CD14-positive monocyte (primary cell): ENCODE measurements around the gene TLK2. TPM values are rescaled to one million over a fixed set of nuclear protein-coding genes. Genes with fewer than 3 reads are reported as not detected.

ENCODE experiments used
- DNase-seq, 3 donors: peaks; one replicate each; pipeline ENCODE4 v3.0.0-alpha.2; 2011 to 2022
- H2AFZ ChIP-seq: 2 replicates; pipeline ENCODE4 v1.6.0; 2012; ENCODE audit warnings: mild to moderate bottlenecking, low read depth, low read length, inconsistent platforms; ENCODE audit not compliant: insufficient read depth, poor library complexity, severe bottlenecking
- H3K27ac ChIP-seq, 2 donors: 1 replicate in 1 of 2; 2 replicates in 1 of 2; pipeline ENCODE4 v1.5.1; 2012 to 2013; ENCODE audit warnings: low read length in 2 of 2, control low read depth in 1 of 2, inconsistent platforms in 1 of 2, low read depth in 1 of 2, mild to moderate bottlenecking in 1 of 2
- H3K27me3 ChIP-seq, 2 donors: one replicate each; pipeline versions ENCODE4 v1.6.0 to v1.6.1; 2011 to 2013; ENCODE audit warnings: low read length in 2 of 2; ENCODE audit not compliant: control insufficient read depth in 2 of 2, insufficient read depth in 2 of 2
- H3K36me3 ChIP-seq, 2 donors: replicated peaks in 1 of 2; 1 replicate in 1 of 2; 2 replicates in 1 of 2; pipeline versions ENCODE4 v1.5.1 to v1.6.1; 2012 to 2013; ENCODE audit warnings: low read length in 2 of 2, control low read depth in 1 of 2, inconsistent platforms in 1 of 2, mild to moderate bottlenecking in 1 of 2; ENCODE audit not compliant: insufficient read depth in 2 of 2, control insufficient read depth in 1 of 2
- H3K4me1 ChIP-seq, 2 donors: 1 replicate in 1 of 2; 2 replicates in 1 of 2; pipeline versions ENCODE4 v1.5.1 to v1.6.1; 2012 to 2013; ENCODE audit warnings: low read length in 2 of 2, control low read depth in 1 of 2, inconsistent platforms in 1 of 2, mild to moderate bottlenecking in 1 of 2, moderate library complexity in 1 of 2; ENCODE audit not compliant: insufficient read depth in 2 of 2, control insufficient read depth in 1 of 2
- H3K4me2 ChIP-seq: replicated peaks from 2 replicates; pipeline ENCODE3; 2012; ENCODE audit warnings: low read length, moderate library complexity, mild to moderate bottlenecking; ENCODE audit not compliant: poor library complexity, severe bottlenecking; ENCODE audit errors: extremely low read depth
- H3K4me3 ChIP-seq, 3 experiments: fragments of 200-600 bp in 1 of 3; sonication (generic) in 1 of 3; replicated peaks in 1 of 3; 1 replicate in 2 of 3; 2 replicates in 1 of 3; pipeline ENCODE4 v1.5.1; 2011 to 2013; ENCODE audit warnings: low read length in 3 of 3, mild to moderate bottlenecking in 3 of 3, control low read depth in 2 of 3, low read depth in 2 of 3, inconsistent platforms in 1 of 3, moderate library complexity in 1 of 3
- H3K79me2 ChIP-seq: 2 replicates; pipeline ENCODE4 v1.6.0; 2012; ENCODE audit warnings: mild to moderate bottlenecking, control low read depth, inconsistent platforms, low read length, moderate library complexity; ENCODE audit not compliant: insufficient read depth
- H3K9ac ChIP-seq: 2 replicates; pipeline ENCODE4 v1.6.0; 2017; ENCODE audit warnings: low read length, mild to moderate bottlenecking; ENCODE audit not compliant: insufficient read depth, poor library complexity, severe bottlenecking
- H3K9me3 ChIP-seq, 2 donors: replicated peaks in 1 of 2; 1 replicate in 1 of 2; 2 replicates in 1 of 2; pipeline versions ENCODE4 v1.5.1 to v1.6.1; 2012 to 2013; ENCODE audit warnings: low read length in 2 of 2, control low read depth in 1 of 2; ENCODE audit not compliant: control insufficient read depth in 1 of 2, insufficient read depth in 1 of 2
- H4K20me1 ChIP-seq: 2 replicates; pipeline ENCODE4 v1.6.0; 2012; ENCODE audit warnings: mild to moderate bottlenecking, low read length, control low read depth, moderate library complexity; ENCODE audit not compliant: insufficient read depth
- H3K27ac Mint-ChIP-seq, 7 donors: one replicate each; pipeline ENCODE4 v1.8.0; 2020; ENCODE audit warnings: mild to moderate bottlenecking in 7 of 7, mixed read lengths in 7 of 7, moderate library complexity in 6 of 7, inconsistent platforms in 2 of 7
- H3K27me3 Mint-ChIP-seq, 3 donors: one replicate each; pipeline ENCODE4 v1.8.0; 2021 to 2022; ENCODE audit warnings: low read depth in 3 of 3, mild to moderate bottlenecking in 3 of 3, mixed read lengths in 3 of 3, moderate library complexity in 3 of 3, inconsistent platforms in 1 of 3
- H3K36me3 Mint-ChIP-seq, 2 donors: one replicate each; pipeline ENCODE4 v1.8.0; 2020; ENCODE audit warnings: mixed read lengths in 2 of 2, inconsistent platforms in 1 of 2, mild to moderate bottlenecking in 1 of 2
- H3K4me1 Mint-ChIP-seq: one replicate; pipeline ENCODE4 v1.8.0; 2020; ENCODE audit warnings: mild to moderate bottlenecking, mixed read lengths
- H3K4me3 Mint-ChIP-seq, 2 donors: one replicate each; pipeline ENCODE4 v1.8.0; 2020; ENCODE audit warnings: mild to moderate bottlenecking in 2 of 2, mixed read lengths in 2 of 2, moderate library complexity in 1 of 2
- H3K9me3 Mint-ChIP-seq, 7 donors: one replicate each; pipeline ENCODE4 v1.8.0; 2020 to 2022; ENCODE audit warnings: mixed read lengths in 7 of 7, mild to moderate bottlenecking in 6 of 7, moderate library complexity in 6 of 7, inconsistent platforms in 2 of 7
- WGBS: methylation state at CpG from one replicate; pipeline ENCODE4 v1.1.5; 2013; ENCODE audit warnings: missing lambda C conversion rate; ENCODE audit not compliant: insufficient coverage; 5-methylcytosine and 5-hydroxymethylcytosine counted together
- intact Hi-C, 2 donors: fragments of 100-400 bp; cut with micrococcal nuclease; formaldehyde crosslinking; loops; one replicate each; pipeline versions ENCODE4 v1.15.0 to v1.15.1; 2023
- polyA plus RNA-seq, 3 donors: library from polyadenylated mRNA; depleted of rRNA in 1 of 3; unstranded in 2 of 3; stranded (reverse) in 1 of 3; fragments of 300-500 nt in 2 of 3; fragments of >200 nt in 1 of 3; fragmentation: Illumina TruSeq in 2 of 3; gene quantifications; 1 replicate in 2 of 3; 2 replicates in 1 of 3; pipeline ENCODE4 v1.2.3, GENCODE V29; 2012 to 2021
- TF ChIP-seq, protein P1 (sequence below): fragments of 200-600 bp; IDR thresholded peaks from one replicate; pipeline ENCODE4 v1.8.0; 2022; ENCODE audit warnings: antibody characterized with exemption, mild to moderate bottlenecking

The TLK2 gene
- polyA plus RNA-seq, 3 donors: 4.0 to 28.2 (median 4.3) TPM

DNA sequence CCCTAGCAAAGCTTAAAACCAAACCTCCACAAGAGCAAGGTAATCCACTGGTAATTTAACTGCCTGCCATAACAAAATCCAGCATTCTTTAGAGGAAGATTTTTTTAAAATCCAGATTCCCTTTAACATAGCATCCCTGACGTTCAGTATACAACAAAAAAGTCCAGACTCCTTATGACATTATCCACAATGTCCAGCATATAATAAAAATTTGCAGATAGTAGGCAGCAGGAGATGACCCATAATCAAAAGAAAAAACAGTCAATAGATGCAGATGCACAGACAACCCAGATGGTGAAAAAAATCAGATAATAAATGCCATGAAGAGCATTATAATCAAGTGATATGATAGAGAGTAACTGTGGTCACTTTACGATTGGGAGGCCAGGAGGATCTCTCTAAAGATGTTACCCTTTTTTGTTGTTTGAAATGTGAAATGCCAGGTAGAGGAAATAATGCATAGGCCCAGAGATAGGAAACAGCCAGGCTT lies 182.0 kb downstream of the TLK2 start:
- Histone ChIP-seq H3K79me2 (no peaks in the 10 kb centered on the region), H3K9ac (no peak overlapping the region), H3K4me3 (no peak overlapping the region), H3K4me1 (no peaks in the 10 kb centered on the region), H3K36me3 (no peaks in the 10 kb centered on the region), H3K27ac (no peak overlapping the region), H3K4me2 (no peak overlapping the region), H4K20me1 (no peaks in the 10 kb centered on the region), H2AFZ (no peak overlapping the region), H3K9me3 (no peaks in the 10 kb centered on the region), H3K27me3 (no peaks in the 10 kb centered on the region)
- H3K27me3 Mint-ChIP-seq: peaks cover 2 to 3% (median 2%) of the 10 kb centered on the region in 3 donors
- H3K27ac Mint-ChIP-seq: no peak overlapping the region
- H3K4me1 Mint-ChIP-seq: peaks cover 8% of the 10 kb centered on the region
- WGBS: 85% methylated on average over 1 of the region's 2 CpGs
- peaks cover 6 to 14% (median 9%) of the 10 kb centered on the region in 7 donors for H3K9me3 Mint-ChIP-seq
- intact Hi-C loops: no loop called here
- DNase-seq: no peak
- TF ChIP-seq, protein P1, sequence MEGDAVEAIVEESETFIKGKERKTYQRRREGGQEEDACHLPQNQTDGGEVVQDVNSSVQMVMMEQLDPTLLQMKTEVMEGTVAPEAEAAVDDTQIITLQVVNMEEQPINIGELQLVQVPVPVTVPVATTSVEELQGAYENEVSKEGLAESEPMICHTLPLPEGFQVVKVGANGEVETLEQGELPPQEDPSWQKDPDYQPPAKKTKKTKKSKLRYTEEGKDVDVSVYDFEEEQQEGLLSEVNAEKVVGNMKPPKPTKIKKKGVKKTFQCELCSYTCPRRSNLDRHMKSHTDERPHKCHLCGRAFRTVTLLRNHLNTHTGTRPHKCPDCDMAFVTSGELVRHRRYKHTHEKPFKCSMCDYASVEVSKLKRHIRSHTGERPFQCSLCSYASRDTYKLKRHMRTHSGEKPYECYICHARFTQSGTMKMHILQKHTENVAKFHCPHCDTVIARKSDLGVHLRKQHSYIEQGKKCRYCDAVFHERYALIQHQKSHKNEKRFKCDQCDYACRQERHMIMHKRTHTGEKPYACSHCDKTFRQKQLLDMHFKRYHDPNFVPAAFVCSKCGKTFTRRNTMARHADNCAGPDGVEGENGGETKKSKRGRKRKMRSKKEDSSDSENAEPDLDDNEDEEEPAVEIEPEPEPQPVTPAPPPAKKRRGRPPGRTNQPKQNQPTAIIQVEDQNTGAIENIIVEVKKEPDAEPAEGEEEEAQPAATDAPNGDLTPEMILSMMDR: no peak
- H3K4me3 Mint-ChIP-seq: no peak overlapping the region
- H3K36me3 Mint-ChIP-seq: no peaks in the 10 kb centered on the region

DNA sequence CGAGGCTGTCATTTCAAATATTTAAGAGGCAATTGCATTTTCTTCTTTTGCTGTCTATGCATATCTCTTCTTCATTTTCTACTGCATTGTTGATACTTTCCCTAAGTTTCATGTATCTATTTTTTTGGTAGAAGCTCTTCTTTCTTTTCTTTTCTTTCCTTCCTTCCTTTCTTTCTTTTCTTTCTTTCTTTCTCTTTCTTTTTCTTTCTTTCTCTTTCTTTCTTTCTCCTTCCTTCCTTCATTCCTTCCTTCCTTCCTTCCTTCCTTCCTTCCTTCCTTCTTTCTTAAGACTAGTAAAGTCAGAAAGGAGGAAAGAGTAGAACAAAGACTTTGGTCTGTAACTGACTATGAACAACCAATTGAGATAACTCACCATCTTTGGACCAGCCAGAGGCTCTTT lies 182.7 kb downstream of the TLK2 start:
- no peaks in the 10 kb centered on the region for H3K36me3 Mint-ChIP-seq
- H3K9me3 Mint-ChIP-seq: peaks cover 6 to 14% (median 9%) of the 10 kb centered on the region in 7 donors
- Histone ChIP-seq H3K4me3 (no peak overlapping the region), H3K4me1 (no peaks in the 10 kb centered on the region), H3K79me2 (no peaks in the 10 kb centered on the region), H2AFZ (no peak overlapping the region), H3K36me3 (no peaks in the 10 kb centered on the region), H3K9me3 (no peaks in the 10 kb centered on the region), H4K20me1 (no peaks in the 10 kb centered on the region), H3K9ac (no peak overlapping the region), H3K4me2 (no peak overlapping the region), H3K27me3 (no peaks in the 10 kb centered on the region), H3K27ac (no peak overlapping the region)
- peaks cover 8% of the 10 kb centered on the region for H3K4me1 Mint-ChIP-seq
- TF ChIP-seq, protein P1: no peak
- WGBS: no CpG with 5 or more reads among the region's 1 CpG
- H3K27ac Mint-ChIP-seq: no peak overlapping the region
- H3K27me3 Mint-ChIP-seq: peaks cover 2 to 3% (median 2%) of the 10 kb centered on the region in 3 donors
- intact Hi-C loops: no loop called here
- DNase-seq: no peak
- H3K4me3 Mint-ChIP-seq: no peak overlapping the region
